WTC11 (cell line): ENCODE measurements around the gene PKP4. TPM values are rescaled to one million over a fixed set of nuclear protein-coding genes. Genes with fewer than 3 reads are reported as not detected.

ENCODE experiments used
- ATAC-seq: fragments of 200-7000 bp; cut with Tn5 transposase; 2 replicates; pipeline ENCODE4 v1.10.0; 2021; ENCODE audit warnings: mild to moderate bottlenecking, moderate library complexity
- CTCF ChIA-PET: fragments of 300-600 bp; sonication (Branson Sonifier 250); formaldehyde crosslinking; loops from one replicate; lab custom pipeline; 2021; ENCODE audit warnings: antibody characterized with exemption; lab: Charles Lee
- POLR2A ChIA-PET: fragments of 350-600 bp; sonication (Branson Sonifier 250); formaldehyde crosslinking; loops from one replicate; lab custom pipeline; 2021; ENCODE audit warnings: antibody characterized with exemption; lab: Charles Lee
- DNase-seq: peaks from one replicate; pipeline ENCODE4 v3.0.0; 2021; ENCODE audit warnings: low spot score
- H3K27ac Mint-ChIP-seq: 2 replicates; pipeline ENCODE4 v1.8.0; 2021; ENCODE audit warnings: mixed read lengths
- H3K27me3 Mint-ChIP-seq: 2 replicates; pipeline ENCODE4 v1.8.0; 2021; ENCODE audit warnings: low read depth, mild to moderate bottlenecking, moderate library complexity, mixed read lengths
- H3K36me3 Mint-ChIP-seq: 2 replicates; pipeline ENCODE4 v1.8.0; 2021; ENCODE audit warnings: mixed read lengths
- H3K4me1 Mint-ChIP-seq: 2 replicates; pipeline ENCODE4 v1.8.0; 2022; ENCODE audit warnings: mixed read lengths
- H3K4me3 Mint-ChIP-seq: 2 replicates; pipeline ENCODE4 v1.8.0; 2021; ENCODE audit warnings: mild to moderate bottlenecking, moderate library complexity, mixed read lengths
- H3K9me3 Mint-ChIP-seq: 2 replicates; pipeline ENCODE4 v1.8.0; 2021; ENCODE audit warnings: mixed read lengths
- ATF2 ChIP-seq: sonication (generic); formaldehyde crosslinking; IDR thresholded peaks from 2 replicates; pipeline ENCODE4 v1.8.1; 2022; ENCODE audit warnings: low read depth, missing genetic modification reagents, borderline replicate concordance
- ATF6 ChIP-seq: sonication (generic); formaldehyde crosslinking; IDR thresholded peaks from 2 replicates; pipeline ENCODE4 v1.8.1; 2023; ENCODE audit warnings: mild to moderate bottlenecking, missing genetic modification reagents
- CDX4 ChIP-seq: fragments of 250-450 bp; sonication (Bioruptor Pico); IDR thresholded peaks from 2 replicates; pipeline ENCODE4 v1.9.0; 2021; ENCODE audit warnings: moderate library complexity, mild to moderate bottlenecking, inconsistent platforms, borderline replicate concordance
- FOXJ3 ChIP-seq: sonication (generic); formaldehyde crosslinking; IDR thresholded peaks from 2 replicates; pipeline ENCODE4 v1.9.0; 2021; ENCODE audit warnings: missing genetic modification reagents, mild to moderate bottlenecking, borderline replicate concordance
- HMGXB4 ChIP-seq: sonication (generic); formaldehyde crosslinking; IDR thresholded peaks from 2 replicates; pipeline ENCODE4 v1.8.1; 2023; ENCODE audit warnings: mild to moderate bottlenecking, moderate library complexity, missing genetic modification reagents
- IRF2 ChIP-seq: sonication (generic); formaldehyde crosslinking; IDR thresholded peaks from 2 replicates; pipeline ENCODE4 v1.8.0; 2022; ENCODE audit warnings: low read depth, missing genetic modification reagents, borderline replicate concordance
- JAZF1 ChIP-seq: fragments of 250-450 bp; sonication (Bioruptor Pico); IDR thresholded peaks from 2 replicates; pipeline ENCODE4 v1.9.0; 2021; ENCODE audit warnings: moderate library complexity, mild to moderate bottlenecking, inconsistent platforms
- NFATC4 ChIP-seq: fragments of 250-450 bp; sonication (Bioruptor Pico); IDR thresholded peaks from 2 replicates; pipeline ENCODE4 v1.9.0; 2021; ENCODE audit warnings: mild to moderate bottlenecking
- NFE2L1 ChIP-seq: sonication (generic); formaldehyde crosslinking; IDR thresholded peaks from 2 replicates; pipeline ENCODE4 v1.8.1; 2023; ENCODE audit warnings: missing genetic modification reagents
- NR1H2 ChIP-seq: sonication (generic); formaldehyde crosslinking; IDR thresholded peaks from 2 replicates; pipeline ENCODE4 v1.9.0; 2021; ENCODE audit warnings: mild to moderate bottlenecking, moderate library complexity, missing genetic modification reagents
- SMAD4 ChIP-seq: sonication (generic); formaldehyde crosslinking; IDR thresholded peaks from 2 replicates; pipeline ENCODE4 v1.8.0; 2022; ENCODE audit warnings: mild to moderate bottlenecking, missing genetic modification reagents
- SP1 ChIP-seq: sonication (generic); formaldehyde crosslinking; conservative IDR thresholded peaks from 2 replicates; pipeline ENCODE4 v1.8.1; 2022; ENCODE audit warnings: missing genetic modification reagents
- ZBTB21 ChIP-seq: sonication (generic); formaldehyde crosslinking; IDR thresholded peaks from 2 replicates; pipeline ENCODE4 v1.8.1; 2023; ENCODE audit warnings: mild to moderate bottlenecking, missing genetic modification reagents, borderline replicate concordance
- ZNF416 ChIP-seq: fragments of 250-450 bp; sonication (Bioruptor Pico); IDR thresholded peaks from 2 replicates; pipeline ENCODE4 v1.9.0; 2021; ENCODE audit warnings: mild to moderate bottlenecking, inconsistent platforms
- ZNF423 ChIP-seq: fragments of 250-450 bp; sonication (Bioruptor Pico); IDR thresholded peaks from 2 replicates; pipeline ENCODE4 v2.1.2; 2022; ENCODE audit warnings: mild to moderate bottlenecking, moderate library complexity
- ZNF671 ChIP-seq: fragments of 250-450 bp; sonication (Bioruptor Pico); IDR thresholded peaks from 2 replicates; pipeline ENCODE4 v1.8.0; 2021; ENCODE audit warnings: mild to moderate bottlenecking
- total RNA-seq: library from RNA; stranded (reverse); gene quantifications from 3 replicates; pipeline ENCODE4 v1.2.3, GENCODE V29; 2021
- TF ChIP-seq, protein P1 (sequence below): sonication (generic); formaldehyde crosslinking; IDR thresholded peaks from 2 replicates; pipeline ENCODE4 v1.8.1; 2023; ENCODE audit warnings: mild to moderate bottlenecking, missing genetic modification reagents, moderate library complexity
- TF ChIP-seq, protein P2 (sequence below): sonication (generic); formaldehyde crosslinking; IDR thresholded peaks from 2 replicates; pipeline ENCODE4 v1.8.0; 2022; ENCODE audit warnings: mild to moderate bottlenecking, missing genetic modification reagents
- TF ChIP-seq, protein P3 (sequence below): fragments of 200-600 bp; IDR thresholded peaks from 2 replicates; pipeline ENCODE4 v1.8.0; 2022; ENCODE audit warnings: antibody characterized with exemption

Gene PKP4
- total RNA-seq, 1 experiment from 2014 or later: 78.9 TPM

DNA sequence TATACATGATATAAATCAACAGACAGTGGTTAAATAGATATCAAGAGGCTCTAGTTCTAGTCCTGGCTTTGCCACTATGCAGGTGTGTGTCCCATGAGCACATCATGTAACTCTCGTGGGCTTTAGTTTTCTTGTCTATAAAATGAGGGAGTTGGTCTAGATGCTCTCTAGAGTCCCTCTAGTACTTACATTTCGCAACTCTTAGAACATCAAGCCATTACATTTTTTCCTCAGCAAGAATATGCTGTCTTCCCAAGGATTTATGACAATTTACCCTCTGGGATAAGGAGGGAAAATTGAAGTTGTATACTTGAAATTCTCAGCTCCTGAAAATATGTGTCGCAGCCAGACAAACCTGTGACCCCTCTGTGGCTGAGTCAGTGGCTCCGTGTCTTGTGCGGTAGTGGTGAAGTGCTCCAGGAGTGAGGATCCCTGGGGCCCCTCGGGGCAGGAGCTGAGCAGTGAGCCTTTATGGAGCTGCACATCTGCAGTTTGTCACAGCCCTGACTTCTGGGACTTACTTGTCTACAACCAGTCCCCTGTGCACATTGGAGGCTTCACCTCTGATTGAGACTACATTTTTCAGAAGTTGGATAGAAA is 6.8 kb downstream of the PKP4 start:
- peak overlapping the region; percentile 74 for H3K27ac Mint-ChIP-seq
- H3K4me1 Mint-ChIP-seq: peaks cover 47% of the 10 kb centered on the region
- no peaks in the 10 kb centered on the region for H3K27me3 Mint-ChIP-seq
- DNase-seq (no peak), ATAC-seq (no peak)
- CTCF ChIA-PET: interaction anchor here (1.2 to 1.3 kb wide), 3 partner anchors 10 to 291 kb away, joined by 3 to 14 read pairs (median 3); no protein-coding TSS in a partner anchor
- no peak overlapping the region for H3K4me3 Mint-ChIP-seq
- POLR2A ChIA-PET: no interaction called here
- H3K36me3 Mint-ChIP-seq: no peaks in the 10 kb centered on the region
- TF ChIP-seq ZNF671 (CRISPR knock-in tag): no peak
- no peaks in the 10 kb centered on the region; the same call in 1 of the 2 replicates for H3K9me3 Mint-ChIP-seq

- POLR2A ChIA-PET: no interaction called here
- no peak overlapping the region for H3K4me3 Mint-ChIP-seq
- H3K27me3 Mint-ChIP-seq: no peaks in the 10 kb centered on the region
- no peak overlapping the region for H3K27ac Mint-ChIP-seq
- TF ChIP-seq, protein P1, sequence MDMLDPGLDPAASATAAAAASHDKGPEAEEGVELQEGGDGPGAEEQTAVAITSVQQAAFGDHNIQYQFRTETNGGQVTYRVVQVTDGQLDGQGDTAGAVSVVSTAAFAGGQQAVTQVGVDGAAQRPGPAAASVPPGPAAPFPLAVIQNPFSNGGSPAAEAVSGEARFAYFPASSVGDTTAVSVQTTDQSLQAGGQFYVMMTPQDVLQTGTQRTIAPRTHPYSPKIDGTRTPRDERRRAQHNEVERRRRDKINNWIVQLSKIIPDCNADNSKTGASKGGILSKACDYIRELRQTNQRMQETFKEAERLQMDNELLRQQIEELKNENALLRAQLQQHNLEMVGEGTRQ (CRISPR knock-in tag): no peak
- TF ChIP-seq, protein P2, sequence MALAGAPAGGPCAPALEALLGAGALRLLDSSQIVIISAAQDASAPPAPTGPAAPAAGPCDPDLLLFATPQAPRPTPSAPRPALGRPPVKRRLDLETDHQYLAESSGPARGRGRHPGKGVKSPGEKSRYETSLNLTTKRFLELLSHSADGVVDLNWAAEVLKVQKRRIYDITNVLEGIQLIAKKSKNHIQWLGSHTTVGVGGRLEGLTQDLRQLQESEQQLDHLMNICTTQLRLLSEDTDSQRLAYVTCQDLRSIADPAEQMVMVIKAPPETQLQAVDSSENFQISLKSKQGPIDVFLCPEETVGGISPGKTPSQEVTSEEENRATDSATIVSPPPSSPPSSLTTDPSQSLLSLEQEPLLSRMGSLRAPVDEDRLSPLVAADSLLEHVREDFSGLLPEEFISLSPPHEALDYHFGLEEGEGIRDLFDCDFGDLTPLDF (CRISPR knock-in tag): no peak
- TF ChIP-seq FOXJ3 (CRISPR knock-in tag) (no peak), ZNF671 (CRISPR knock-in tag) (no peak), NFE2L1 (CRISPR knock-in tag) (no peak)
- TF ChIP-seq, protein P3, sequence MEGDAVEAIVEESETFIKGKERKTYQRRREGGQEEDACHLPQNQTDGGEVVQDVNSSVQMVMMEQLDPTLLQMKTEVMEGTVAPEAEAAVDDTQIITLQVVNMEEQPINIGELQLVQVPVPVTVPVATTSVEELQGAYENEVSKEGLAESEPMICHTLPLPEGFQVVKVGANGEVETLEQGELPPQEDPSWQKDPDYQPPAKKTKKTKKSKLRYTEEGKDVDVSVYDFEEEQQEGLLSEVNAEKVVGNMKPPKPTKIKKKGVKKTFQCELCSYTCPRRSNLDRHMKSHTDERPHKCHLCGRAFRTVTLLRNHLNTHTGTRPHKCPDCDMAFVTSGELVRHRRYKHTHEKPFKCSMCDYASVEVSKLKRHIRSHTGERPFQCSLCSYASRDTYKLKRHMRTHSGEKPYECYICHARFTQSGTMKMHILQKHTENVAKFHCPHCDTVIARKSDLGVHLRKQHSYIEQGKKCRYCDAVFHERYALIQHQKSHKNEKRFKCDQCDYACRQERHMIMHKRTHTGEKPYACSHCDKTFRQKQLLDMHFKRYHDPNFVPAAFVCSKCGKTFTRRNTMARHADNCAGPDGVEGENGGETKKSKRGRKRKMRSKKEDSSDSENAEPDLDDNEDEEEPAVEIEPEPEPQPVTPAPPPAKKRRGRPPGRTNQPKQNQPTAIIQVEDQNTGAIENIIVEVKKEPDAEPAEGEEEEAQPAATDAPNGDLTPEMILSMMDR: peak; percentile 30; the same call in 1 of the 2 replicates
- TF ChIP-seq, all 79 proteins: peak for 1
- H3K36me3 Mint-ChIP-seq: no peaks in the 10 kb centered on the region
- peaks cover 38% of the 10 kb centered on the region for H3K4me1 Mint-ChIP-seq
- no peaks in the 10 kb centered on the region; the same call in 1 of the 2 replicates for H3K9me3 Mint-ChIP-seq
- peak; percentile 84 for ATAC-seq
- CTCF ChIA-PET: interaction anchor here (0.7 to 1.5 kb wide), 4 partner anchors 9 to 280 kb away, joined by 3 to 6 read pairs (median 3); partner anchors contain the start of genes CCDC148 and PKP4
- DNase-seq: no peak
Measured at GRCh38 chr2:158464426-158465281, 7.9 kb downstream of the PKP4 start.

- CTCF ChIA-PET: no interaction called here
- POLR2A ChIA-PET: interaction anchor here (1.7 kb wide), 1 partner anchor 10 kb away, joined by 5 read pairs; the partner anchor contains the start of genes CCDC148 and PKP4
- Mint-ChIP-seq H3K4me3 (no peak overlapping the region), H3K27me3 (no peaks in the 10 kb centered on the region), H3K27ac (no peak overlapping the region), H3K9me3 (no peaks in the 10 kb centered on the region; the same call in 1 of the 2 replicates), H3K4me1 (peaks cover 36% of the 10 kb centered on the region), H3K36me3 (peaks cover 18% of the 10 kb centered on the region)
- ATAC-seq: no peak
- no peak for DNase-seq
- TF ChIP-seq ATF2 (CRISPR knock-in tag) (no peak), SP1 (CRISPR knock-in tag) (no peak), HMGXB4 (no peak), ZBTB21 (CRISPR knock-in tag) (no peak), NR1H2 (CRISPR knock-in tag) (no peak), ZNF416 (no peak), NFATC4 (CRISPR knock-in tag) (no peak), ATF6 (CRISPR knock-in tag) (no peak), JAZF1 (CRISPR knock-in tag) (no peak), FOXJ3 (CRISPR knock-in tag) (no peak), SMAD4 (CRISPR knock-in tag) (no peak), ZNF423 (CRISPR knock-in tag) (no peak), IRF2 (CRISPR knock-in tag) (no peak), CDX4 (CRISPR knock-in tag) (no peak)
Measured at GRCh38 chr2:158467248-158467647, 10.5 kb downstream of the PKP4 start.
